ENCODE measurements around the gene GTF2A1. TPM values are rescaled to one million over a fixed set of nuclear protein-coding genes. Genes with fewer than 3 reads are reported as not detected.

Gene GTF2A1
- total RNA-seq, 4 donors from 2014 or later: 17.1 to 35.1 (median 28.4) TPM

DNA sequence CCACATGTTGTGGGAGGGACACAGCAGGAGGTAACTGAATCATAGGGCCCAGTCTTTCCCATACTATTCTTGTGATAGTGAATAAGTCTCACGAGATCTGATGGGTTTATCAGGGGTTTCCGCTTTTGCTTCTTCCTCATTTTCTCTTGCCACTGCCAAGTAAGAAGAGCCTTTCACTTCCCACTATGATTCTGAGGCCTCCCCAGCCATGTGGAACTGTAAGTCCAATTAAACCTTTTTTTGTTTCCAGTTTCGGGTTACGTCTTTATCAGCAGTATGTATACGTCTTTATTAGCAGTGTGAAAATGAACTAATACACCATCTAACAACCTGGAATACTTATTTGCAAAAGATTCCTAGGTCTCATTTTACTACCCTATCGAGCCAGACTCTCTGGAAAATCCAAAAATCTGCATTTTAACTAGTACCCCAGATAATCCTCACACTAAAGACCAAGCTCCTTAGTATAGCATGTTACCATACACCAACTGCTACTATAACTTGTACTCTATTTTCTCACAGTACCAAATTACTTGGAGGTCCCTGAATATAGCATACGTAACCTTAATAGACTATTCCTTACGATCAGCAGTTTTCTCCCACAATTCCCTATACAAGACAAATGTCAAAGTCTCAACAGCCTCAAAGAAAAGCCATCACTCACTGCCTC is 11.5 kb downstream of the GTF2A1 start:
- Histone ChIP-seq H3K36me3 (peaks cover 4 to 41% (median 28%) of the 10 kb centered on the region in 4 donors), H3K9me3 (no peaks in the 10 kb centered on the region), H3K4me3 (no peak overlapping the region), H3K27me3 (no peaks in the 10 kb centered on the region), H3K27ac (replicated peaks in 1 of 4) (no peak overlapping the region), H3K4me1 (peaks cover 9 to 26% (median 15%) of the 10 kb centered on the region in 4 donors)
- TF ChIP-seq POLR2AphosphoS5 (IDR thresholded peaks at IDR 0.05): no peak
- no peak for TF ChIP-seq EP300 (IDR thresholded peaks at IDR 0.05)
- TF ChIP-seq POLR2A (IDR thresholded peaks at IDR 0.05; ENCODE audit: low read depth): no peak
- TF ChIP-seq, protein P1, sequence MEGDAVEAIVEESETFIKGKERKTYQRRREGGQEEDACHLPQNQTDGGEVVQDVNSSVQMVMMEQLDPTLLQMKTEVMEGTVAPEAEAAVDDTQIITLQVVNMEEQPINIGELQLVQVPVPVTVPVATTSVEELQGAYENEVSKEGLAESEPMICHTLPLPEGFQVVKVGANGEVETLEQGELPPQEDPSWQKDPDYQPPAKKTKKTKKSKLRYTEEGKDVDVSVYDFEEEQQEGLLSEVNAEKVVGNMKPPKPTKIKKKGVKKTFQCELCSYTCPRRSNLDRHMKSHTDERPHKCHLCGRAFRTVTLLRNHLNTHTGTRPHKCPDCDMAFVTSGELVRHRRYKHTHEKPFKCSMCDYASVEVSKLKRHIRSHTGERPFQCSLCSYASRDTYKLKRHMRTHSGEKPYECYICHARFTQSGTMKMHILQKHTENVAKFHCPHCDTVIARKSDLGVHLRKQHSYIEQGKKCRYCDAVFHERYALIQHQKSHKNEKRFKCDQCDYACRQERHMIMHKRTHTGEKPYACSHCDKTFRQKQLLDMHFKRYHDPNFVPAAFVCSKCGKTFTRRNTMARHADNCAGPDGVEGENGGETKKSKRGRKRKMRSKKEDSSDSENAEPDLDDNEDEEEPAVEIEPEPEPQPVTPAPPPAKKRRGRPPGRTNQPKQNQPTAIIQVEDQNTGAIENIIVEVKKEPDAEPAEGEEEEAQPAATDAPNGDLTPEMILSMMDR (IDR thresholded peaks at IDR 0.05): no peak
- DNase-seq (ENCODE audit: extremely low spot score): no peak
- intact Hi-C loops (cut with DNase I): no loop called here
- WGBS: 76% methylated on average over 8 of the region's 8 CpGs

DNA sequence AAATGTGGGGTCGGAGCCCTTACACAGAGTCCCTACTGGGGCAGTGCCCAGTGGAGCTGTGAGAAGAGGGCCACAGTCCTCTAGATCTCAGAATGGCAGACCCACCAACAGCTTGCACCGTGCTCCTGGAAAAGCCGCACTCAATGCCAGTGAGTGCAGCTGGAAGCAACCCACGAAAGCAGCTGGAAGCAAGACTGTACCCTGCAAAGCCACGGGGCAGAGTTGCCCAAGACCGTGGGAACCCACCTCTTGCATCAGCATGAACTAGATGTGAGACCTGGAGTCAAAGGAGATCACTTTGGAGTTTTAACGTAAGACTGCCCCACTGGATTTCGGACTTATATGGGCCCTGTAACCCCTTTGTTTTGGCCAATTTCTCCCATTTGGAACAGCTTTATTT is 12.3 kb downstream of the GTF2A1 start:
- 69% methylated on average over 8 of the region's 8 CpGs for WGBS
- Histone ChIP-seq H3K27me3 (no peaks in the 10 kb centered on the region), H3K9me3 (no peaks in the 10 kb centered on the region), H3K4me3 (no peak overlapping the region), H3K27ac (replicated peaks in 1 of 4) (no peak overlapping the region), H3K4me1 (peaks cover 9 to 26% (median 15%) of the 10 kb centered on the region in 4 donors), H3K36me3 (peaks cover 5 to 38% (median 22%) of the 10 kb centered on the region in 4 donors)
- intact Hi-C loops (cut with DNase I): no loop called here
- TF ChIP-seq POLR2AphosphoS5 (IDR thresholded peaks at IDR 0.05) (no peak), EP300 (IDR thresholded peaks at IDR 0.05) (no peak), POLR2A (IDR thresholded peaks at IDR 0.05; ENCODE audit: low read depth) (no peak)
- TF ChIP-seq, protein P1 (IDR thresholded peaks at IDR 0.05): no peak
- DNase-seq (ENCODE audit: extremely low spot score): no peak

DNA sequence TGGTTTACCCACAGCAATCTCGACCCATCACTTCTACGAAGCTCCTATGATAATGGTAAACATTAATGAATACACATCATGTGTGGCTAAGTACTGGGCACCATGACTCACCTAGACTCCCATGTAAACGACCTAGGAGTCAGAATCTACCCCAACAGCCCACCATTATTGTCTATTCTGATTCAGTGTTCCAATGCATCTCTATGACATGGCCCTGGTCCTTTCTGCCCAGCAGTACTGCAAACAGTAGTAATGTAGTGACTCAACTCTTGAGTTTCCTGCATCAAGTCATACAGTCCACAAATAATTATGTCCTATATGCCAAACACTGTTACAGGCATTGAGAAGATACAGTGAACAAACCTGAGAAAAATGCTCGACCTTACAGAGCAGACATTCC is 14.6 kb downstream of the GTF2A1 start:
- H3K4me3 ChIP-seq: no peak overlapping the region
- no peaks in the 10 kb centered on the region for H3K9me3 ChIP-seq
- no peak overlapping the region for H3K27ac ChIP-seq (replicated peaks in 1 of 4)
- no peak for DNase-seq (ENCODE audit: extremely low spot score)
- H3K27me3 ChIP-seq: no peaks in the 10 kb centered on the region
- peaks cover 0 to 15% (median 8%) of the 10 kb centered on the region in 4 donors for H3K4me1 ChIP-seq
- no peak for TF ChIP-seq EP300 (IDR thresholded peaks at IDR 0.05)
- TF ChIP-seq POLR2AphosphoS5 (IDR thresholded peaks at IDR 0.05): no peak
- TF ChIP-seq, protein P1 (IDR thresholded peaks at IDR 0.05): no peak
- TF ChIP-seq POLR2A (IDR thresholded peaks at IDR 0.05; ENCODE audit: low read depth): no peak
- intact Hi-C loops (cut with DNase I): no loop called here
- peaks cover 14 to 57% (median 28%) of the 10 kb centered on the region in 4 donors for H3K36me3 ChIP-seq
- 89% methylated on average over 4 of the region's 4 CpGs for WGBS

DNA sequence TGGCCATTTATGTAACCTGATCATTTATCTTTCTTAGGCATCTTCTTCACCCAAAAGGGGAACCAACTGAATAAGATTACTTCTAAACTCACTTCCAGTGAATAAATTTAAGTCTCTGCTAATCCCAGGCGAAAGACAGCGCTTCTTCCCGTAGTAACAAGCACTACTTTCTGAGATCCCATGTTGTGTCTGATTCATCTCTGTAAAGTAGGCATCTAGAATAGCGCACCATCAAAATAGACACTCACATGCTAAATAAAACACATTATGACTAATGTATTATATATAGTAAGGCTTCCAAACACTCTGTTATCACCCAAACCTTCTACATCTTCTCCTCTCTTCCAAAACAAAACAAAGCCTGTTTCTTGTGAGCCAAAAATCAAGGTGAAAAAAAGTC is 15.1 kb downstream of the GTF2A1 start:
- peaks cover 0 to 13% (median 8%) of the 10 kb centered on the region in 4 donors for H3K4me1 ChIP-seq
- peaks cover 14 to 60% (median 31%) of the 10 kb centered on the region in 4 donors for H3K36me3 ChIP-seq
- H3K27me3 ChIP-seq: no peaks in the 10 kb centered on the region
- DNase-seq (ENCODE audit: extremely low spot score): no peak
- TF ChIP-seq EP300 (IDR thresholded peaks at IDR 0.05) (no peak), POLR2AphosphoS5 (IDR thresholded peaks at IDR 0.05) (no peak), POLR2A (IDR thresholded peaks at IDR 0.05; ENCODE audit: low read depth) (no peak)
- TF ChIP-seq, protein P1 (IDR thresholded peaks at IDR 0.05): no peak
- no peak overlapping the region for H3K27ac ChIP-seq (replicated peaks in 1 of 4)
- no peak overlapping the region for H3K4me3 ChIP-seq
- 94% methylated on average over 4 of the region's 4 CpGs for WGBS
- intact Hi-C loops (cut with DNase I): no loop called here
- no peaks in the 10 kb centered on the region for H3K9me3 ChIP-seq

All from esophagus muscularis mucosa (tissue), 4 donors.